ENCODE measurements around the gene NANS.
A peak's percentile ranks its signal among the peaks of the same experiment; 100 is the strongest.

NANS gene
- total RNA-seq, result 27.1 to 44.3 (median 36.8) reads per million in 3 donors

- peak within 1 kb of the TSS; percentile 77 for H3K4me3 ChIP-seq (ENCODE audit: insufficient read depth, low read depth, low read length, poor library complexity, severe bottlenecking)
- H3K9me3 ChIP-seq (ENCODE audit: control insufficient read depth, low read length), result no peaks in the 10 kb centered on the region
- H3K27ac ChIP-seq (ENCODE audit: insufficient read depth, low read length, poor library complexity, severe bottlenecking), result peak within 1 kb of the TSS; percentile 83
- H3K36me3 ChIP-seq (ENCODE audit: control insufficient read depth, insufficient read depth, low read length), result peaks cover 5% of the 10 kb centered on the region
- DNase-seq, result peak; percentile 83 to 85 (median 83)
- no peaks in the 10 kb centered on the region for H3K27me3 ChIP-seq (replicated peaks; ENCODE audit: control insufficient read depth, insufficient read depth, low read length, poor library complexity, severe bottlenecking)
- H3K4me1 ChIP-seq (ENCODE audit: control insufficient read depth, insufficient read depth, low read length, poor library complexity, severe bottlenecking), result peaks cover 10% of the 10 kb centered on the region
Observed at GRCh38 chr9:98056269-98057137, at the start of gene NANS. NANS (plus strand) TSS chr9:98056732; CDS start chr9:98056809, 77 bp downstream.

GRCh38 chr9:98007251-98007928 is 49.1 kb upstream of the NANS start:
- Histone ChIP-seq H3K27me3 (replicated peaks; ENCODE audit: control insufficient read depth, insufficient read depth, low read length, poor library complexity, severe bottlenecking) (no peaks in the 10 kb centered on the region), H3K4me1 (ENCODE audit: control insufficient read depth, insufficient read depth, low read length, poor library complexity, severe bottlenecking) (no peaks in the 10 kb centered on the region), H3K9me3 (ENCODE audit: control insufficient read depth, low read length) (no peaks in the 10 kb centered on the region), H3K4me3 (ENCODE audit: insufficient read depth, low read depth, low read length, poor library complexity, severe bottlenecking) (no peak overlapping the region), H3K27ac (ENCODE audit: insufficient read depth, low read length, poor library complexity, severe bottlenecking) (no peak overlapping the region), H3K36me3 (ENCODE audit: control insufficient read depth, insufficient read depth, low read length) (peaks cover 83% of the 10 kb centered on the region)
- no peak for DNase-seq

- DNase-seq, result no peak
- H3K4me1 ChIP-seq (ENCODE audit: control insufficient read depth, insufficient read depth, low read length, poor library complexity, severe bottlenecking), result no peaks in the 10 kb centered on the region
- H3K27me3 ChIP-seq (replicated peaks; ENCODE audit: control insufficient read depth, insufficient read depth, low read length, poor library complexity, severe bottlenecking), result no peaks in the 10 kb centered on the region
- H3K27ac ChIP-seq (ENCODE audit: insufficient read depth, low read length, poor library complexity, severe bottlenecking), result no peak overlapping the region
- no peak overlapping the region for H3K4me3 ChIP-seq (ENCODE audit: insufficient read depth, low read depth, low read length, poor library complexity, severe bottlenecking)
- H3K36me3 ChIP-seq (ENCODE audit: control insufficient read depth, insufficient read depth, low read length), result peaks cover 84% of the 10 kb centered on the region
- H3K9me3 ChIP-seq (ENCODE audit: control insufficient read depth, low read length), result no peaks in the 10 kb centered on the region
Observed at GRCh38 chr9:98008764-98009163, 47.8 kb upstream of the NANS start.

- H3K27ac ChIP-seq (ENCODE audit: insufficient read depth, low read length, poor library complexity, severe bottlenecking), result no peak overlapping the region
- H3K36me3 ChIP-seq (ENCODE audit: control insufficient read depth, insufficient read depth, low read length), result peaks cover 85% of the 10 kb centered on the region
- no peak for DNase-seq
- H3K4me1 ChIP-seq (ENCODE audit: control insufficient read depth, insufficient read depth, low read length, poor library complexity, severe bottlenecking), result no peaks in the 10 kb centered on the region
- H3K4me3 ChIP-seq (ENCODE audit: insufficient read depth, low read depth, low read length, poor library complexity, severe bottlenecking), result no peak overlapping the region
- H3K9me3 ChIP-seq (ENCODE audit: control insufficient read depth, low read length), result no peaks in the 10 kb centered on the region
- no peaks in the 10 kb centered on the region for H3K27me3 ChIP-seq (replicated peaks; ENCODE audit: control insufficient read depth, insufficient read depth, low read length, poor library complexity, severe bottlenecking)
Observed at GRCh38 chr9:98009437-98009836, 47.1 kb upstream of the NANS start.

- DNase-seq, result no peak
- Histone ChIP-seq H3K4me1 (ENCODE audit: control insufficient read depth, insufficient read depth, low read length, poor library complexity, severe bottlenecking) (no peaks in the 10 kb centered on the region), H3K27me3 (replicated peaks; ENCODE audit: control insufficient read depth, insufficient read depth, low read length, poor library complexity, severe bottlenecking) (no peaks in the 10 kb centered on the region), H3K27ac (ENCODE audit: insufficient read depth, low read length, poor library complexity, severe bottlenecking) (no peak overlapping the region), H3K36me3 (ENCODE audit: control insufficient read depth, insufficient read depth, low read length) (peaks cover 85% of the 10 kb centered on the region), H3K9me3 (ENCODE audit: control insufficient read depth, low read length) (no peaks in the 10 kb centered on the region), H3K4me3 (ENCODE audit: insufficient read depth, low read depth, low read length, poor library complexity, severe bottlenecking) (no peak overlapping the region)
Observed at GRCh38 chr9:98009936-98010335, 46.6 kb upstream of the NANS start.

GRCh38 chr9:98010445-98010844 is 46.1 kb upstream of the NANS start:
- Histone ChIP-seq H3K27me3 (replicated peaks; ENCODE audit: control insufficient read depth, insufficient read depth, low read length, poor library complexity, severe bottlenecking) (no peaks in the 10 kb centered on the region), H3K9me3 (ENCODE audit: control insufficient read depth, low read length) (no peaks in the 10 kb centered on the region), H3K27ac (ENCODE audit: insufficient read depth, low read length, poor library complexity, severe bottlenecking) (no peak overlapping the region), H3K4me3 (ENCODE audit: insufficient read depth, low read depth, low read length, poor library complexity, severe bottlenecking) (no peak overlapping the region), H3K36me3 (ENCODE audit: control insufficient read depth, insufficient read depth, low read length) (peaks cover 84% of the 10 kb centered on the region), H3K4me1 (ENCODE audit: control insufficient read depth, insufficient read depth, low read length, poor library complexity, severe bottlenecking) (no peaks in the 10 kb centered on the region)
- no peak for DNase-seq

GRCh38 chr9:98011122-98011521 is 45.4 kb upstream of the NANS start:
- H3K9me3 ChIP-seq (ENCODE audit: control insufficient read depth, low read length), result no peaks in the 10 kb centered on the region
- peaks cover 83% of the 10 kb centered on the region for H3K36me3 ChIP-seq (ENCODE audit: control insufficient read depth, insufficient read depth, low read length)
- H3K4me1 ChIP-seq (ENCODE audit: control insufficient read depth, insufficient read depth, low read length, poor library complexity, severe bottlenecking), result no peaks in the 10 kb centered on the region
- H3K4me3 ChIP-seq (ENCODE audit: insufficient read depth, low read depth, low read length, poor library complexity, severe bottlenecking), result no peak overlapping the region
- no peaks in the 10 kb centered on the region for H3K27me3 ChIP-seq (replicated peaks; ENCODE audit: control insufficient read depth, insufficient read depth, low read length, poor library complexity, severe bottlenecking)
- no peak overlapping the region for H3K27ac ChIP-seq (ENCODE audit: insufficient read depth, low read length, poor library complexity, severe bottlenecking)
- DNase-seq, result no peak

- Histone ChIP-seq H3K4me1 (ENCODE audit: control insufficient read depth, insufficient read depth, low read length, poor library complexity, severe bottlenecking) (no peaks in the 10 kb centered on the region), H3K27me3 (replicated peaks; ENCODE audit: control insufficient read depth, insufficient read depth, low read length, poor library complexity, severe bottlenecking) (no peaks in the 10 kb centered on the region), H3K4me3 (ENCODE audit: insufficient read depth, low read depth, low read length, poor library complexity, severe bottlenecking) (no peak overlapping the region), H3K9me3 (ENCODE audit: control insufficient read depth, low read length) (no peaks in the 10 kb centered on the region), H3K27ac (ENCODE audit: insufficient read depth, low read length, poor library complexity, severe bottlenecking) (no peak overlapping the region), H3K36me3 (ENCODE audit: control insufficient read depth, insufficient read depth, low read length) (peaks cover 57% of the 10 kb centered on the region)
- no peak for DNase-seq
Observed at GRCh38 chr9:98016137-98016680, 40.3 kb upstream of the NANS start.

GRCh38 chr9:98017306-98017705 is 39.2 kb upstream of the NANS start:
- Histone ChIP-seq H3K4me3 (ENCODE audit: insufficient read depth, low read depth, low read length, poor library complexity, severe bottlenecking) (no peak overlapping the region), H3K9me3 (ENCODE audit: control insufficient read depth, low read length) (no peaks in the 10 kb centered on the region), H3K36me3 (ENCODE audit: control insufficient read depth, insufficient read depth, low read length) (peaks cover 46% of the 10 kb centered on the region), H3K4me1 (ENCODE audit: control insufficient read depth, insufficient read depth, low read length, poor library complexity, severe bottlenecking) (no peaks in the 10 kb centered on the region), H3K27me3 (replicated peaks; ENCODE audit: control insufficient read depth, insufficient read depth, low read length, poor library complexity, severe bottlenecking) (no peaks in the 10 kb centered on the region), H3K27ac (ENCODE audit: insufficient read depth, low read length, poor library complexity, severe bottlenecking) (no peak overlapping the region)
- DNase-seq, result no peak

GRCh38 chr9:98018347-98018746 is 38.2 kb upstream of the NANS start:
- DNase-seq, result no peak
- Histone ChIP-seq H3K27me3 (replicated peaks; ENCODE audit: control insufficient read depth, insufficient read depth, low read length, poor library complexity, severe bottlenecking) (no peaks in the 10 kb centered on the region), H3K36me3 (ENCODE audit: control insufficient read depth, insufficient read depth, low read length) (peaks cover 38% of the 10 kb centered on the region), H3K27ac (ENCODE audit: insufficient read depth, low read length, poor library complexity, severe bottlenecking) (no peak overlapping the region), H3K4me1 (ENCODE audit: control insufficient read depth, insufficient read depth, low read length, poor library complexity, severe bottlenecking) (no peaks in the 10 kb centered on the region), H3K4me3 (ENCODE audit: insufficient read depth, low read depth, low read length, poor library complexity, severe bottlenecking) (no peak overlapping the region), H3K9me3 (ENCODE audit: control insufficient read depth, low read length) (no peaks in the 10 kb centered on the region)
